ENCODE results near the gene ROBO1.
"Not testable (repeated sequence)": the region's sequence is repeated elsewhere in the genome, so short reads cannot be mapped to it uniquely, and the experiment has no call there.

Gene ROBO1

GRCh38 chr3:79767905-79768267 lies at the start of gene ROBO1:
ROBO1 (minus strand) TSS chr3:79767998.
- DNase-seq (ENCODE audit: low read depth), result no peak

GRCh38 chr3:79817224-79817623 lies 49.4 kb upstream of the ROBO1 start:
- DNase-seq (ENCODE audit: low read depth), result no peak

GRCh38 chr3:79815478-79815877 lies 47.7 kb upstream of the ROBO1 start:
- DNase-seq (ENCODE audit: low read depth), result no peak

- no peak for DNase-seq (ENCODE audit: low read depth)
Measured at GRCh38 chr3:79810581-79810980, 42.8 kb upstream of the ROBO1 start.

- no peak for DNase-seq (ENCODE audit: low read depth)
Measured at GRCh38 chr3:79810092-79810491, 42.3 kb upstream of the ROBO1 start.

GRCh38 chr3:79809106-79809505 lies 41.3 kb upstream of the ROBO1 start:
- DNase-seq (ENCODE audit: low read depth), result no peak

GRCh38 chr3:79808515-79808914 lies 40.7 kb upstream of the ROBO1 start:
- DNase-seq (ENCODE audit: low read depth), result no peak

- not testable (repeated sequence) for DNase-seq (ENCODE audit: low read depth)
Measured at GRCh38 chr3:79790177-79790576, 22.4 kb upstream of the ROBO1 start.

GRCh38 chr3:79773291-79773690 lies 5.5 kb upstream of the ROBO1 start:
- DNase-seq (ENCODE audit: low read depth), result no peak

GRCh38 chr3:79769229-79769628 lies 1.4 kb upstream of the ROBO1 start:
- DNase-seq (ENCODE audit: low read depth), result no peak

GRCh38 chr3:79767194-79767904 lies 449 bp downstream of the ROBO1 start:
- DNase-seq (ENCODE audit: low read depth), result no peak

- DNase-seq (ENCODE audit: low read depth), result no peak
Measured at GRCh38 chr3:79766496-79767193, 1.2 kb downstream of the ROBO1 start.

GRCh38 chr3:79765911-79766310 lies 1.9 kb downstream of the ROBO1 start:
- DNase-seq (ENCODE audit: low read depth), result no peak

GRCh38 chr3:79761441-79761840 lies 6.4 kb downstream of the ROBO1 start:
- no peak for DNase-seq (ENCODE audit: low read depth)

GRCh38 chr3:79751703-79752102 lies 16.1 kb downstream of the ROBO1 start:
- no peak for DNase-seq (ENCODE audit: low read depth)

GRCh38 chr3:79737530-79737929 lies 30.3 kb downstream of the ROBO1 start:
- DNase-seq (ENCODE audit: low read depth), result no peak

- no peak for DNase-seq (ENCODE audit: low read depth)
Measured at GRCh38 chr3:79729096-79729495, 38.7 kb downstream of the ROBO1 start.

GRCh38 chr3:79726786-79727185 lies 41.0 kb downstream of the ROBO1 start:
- DNase-seq (ENCODE audit: low read depth), result no peak

- DNase-seq (ENCODE audit: low read depth), result no peak
Measured at GRCh38 chr3:79724206-79724605, 43.6 kb downstream of the ROBO1 start.

GRCh38 chr3:79690072-79690471 lies 77.7 kb downstream of the ROBO1 start:
- DNase-seq (ENCODE audit: low read depth), result no peak

GRCh38 chr3:79685108-79685507 lies 82.7 kb downstream of the ROBO1 start:
- DNase-seq (ENCODE audit: low read depth), result no peak

- no peak for DNase-seq (ENCODE audit: low read depth)
Measured at GRCh38 chr3:79684041-79684440, 83.8 kb downstream of the ROBO1 start.

GRCh38 chr3:79672731-79673130 lies 95.1 kb downstream of the ROBO1 start:
- DNase-seq (ENCODE audit: low read depth), result no peak

GRCh38 chr3:79672075-79672474 lies 95.7 kb downstream of the ROBO1 start:
- no peak for DNase-seq (ENCODE audit: low read depth)

Data from GM04504 (cell line).